Thoracic aorta (tissue), 2 donors: Measurements from ENCODE around the gene OR8B8. TPM values are rescaled to one million over a fixed set of nuclear protein-coding genes. Genes with fewer than 3 reads are reported as not detected.

ENCODE experiments used
- ATAC-seq: fragments of 150-250 bp; one replicate; pipeline ENCODE4 v1.8.0; 2017; ENCODE audit warnings: low read depth; ENCODE audit not compliant: insufficient number of reproducible peaks, low FRiP score
- DNase-seq: peaks from one replicate; pipeline ENCODE4 v3.0.0-alpha.2; 2020; ENCODE audit warnings: low spot score
- H3K27ac ChIP-seq, 2 donors: fragments of 200-600 bp; sonication (generic); 1 replicate in 1 of 2; 2 replicates in 1 of 2; pipeline ENCODE4 v1.5.1; 2016; ENCODE audit warnings: mild to moderate bottlenecking in 2 of 2, moderate library complexity in 2 of 2
- H3K27me3 ChIP-seq: fragments of 200-600 bp; sonication (generic); replicated peaks from 2 replicates; pipeline ENCODE4 v1.6.0; 2016; ENCODE audit warnings: mild to moderate bottlenecking; ENCODE audit not compliant: insufficient read depth
- H3K36me3 ChIP-seq: fragments of 200-600 bp; sonication (generic); one replicate; pipeline ENCODE4 v1.5.1; 2016
- H3K4me1 ChIP-seq, 2 donors: fragments of 200-600 bp; sonication (generic); 1 replicate in 1 of 2; 2 replicates in 1 of 2; pipeline versions ENCODE4 v1.5.1 to v1.6.0; 2016; ENCODE audit warnings: low read depth in 2 of 2, mild to moderate bottlenecking in 1 of 2; ENCODE audit not compliant: control insufficient read depth in 1 of 2
- H3K4me3 ChIP-seq: fragments of 200-600 bp; sonication (generic); 2 replicates; pipeline ENCODE4 v1.5.1; 2016; ENCODE audit warnings: mild to moderate bottlenecking
- H3K9me3 ChIP-seq: fragments of 200-600 bp; sonication (generic); 2 replicates; pipeline ENCODE4 v1.5.1; 2016
- CTCF ChIP-seq: fragments of 200-600 bp; sonication (generic); IDR thresholded peaks from one replicate; pipeline ENCODE4 v1.5.1; 2019; ENCODE audit warnings: antibody characterized with exemption
- total RNA-seq, 2 donors: library from RNA; depleted of rRNA; stranded (reverse); fragments of >200 nt; gene quantifications; one replicate each; pipeline versions ENCODE4 v1.1.0 to v1.2.3, GENCODE V29; 2016

OR8B8 gene
- total RNA-seq, 2 donors from 2014 or later, result not detected

- ATAC-seq (no peak), DNase-seq (no peak)
- TF ChIP-seq CTCF, result no peak
- Histone ChIP-seq H3K9me3 (no peaks in the 10 kb centered on the region), H3K4me3 (no peak overlapping the region), H3K36me3 (no peaks in the 10 kb centered on the region), H3K27me3 (no peaks in the 10 kb centered on the region), H3K27ac (no peak overlapping the region), H3K4me1 (no peaks in the 10 kb centered on the region)
These were observed 15.9 kb downstream of the OR8B8 start for GRCh38 chr11:124429599-124429998.

GRCh38 chr11:124424384-124424921, 21.0 kb downstream of the OR8B8 start, which contains the start of gene OR8B4:
Gene OR8B4, minus strand, starts transcription at chr11:124424871. Its CDS starts 0 bp downstream, at chr11:124424871.
- H3K9me3 ChIP-seq, result no peaks in the 10 kb centered on the region
- no peaks in the 10 kb centered on the region for H3K4me1 ChIP-seq
- ATAC-seq (no peak), DNase-seq (no peak)
- H3K27me3 ChIP-seq, result no peaks in the 10 kb centered on the region
- no peak within 1 kb of the TSS for H3K27ac ChIP-seq
- H3K4me3 ChIP-seq, result no peak within 1 kb of the TSS
- TF ChIP-seq CTCF, result no peak
- H3K36me3 ChIP-seq, result no peaks in the 10 kb centered on the region

GRCh38 chr11:124421043-124421442, 24.5 kb downstream of the OR8B8 start:
- TF ChIP-seq CTCF, result no peak
- no peaks in the 10 kb centered on the region for H3K36me3 ChIP-seq
- no peak for DNase-seq
- no peak for ATAC-seq
- no peak overlapping the region for H3K4me3 ChIP-seq
- no peaks in the 10 kb centered on the region for H3K27me3 ChIP-seq
- no peaks in the 10 kb centered on the region for H3K9me3 ChIP-seq
- H3K4me1 ChIP-seq, result no peaks in the 10 kb centered on the region
- H3K27ac ChIP-seq, result no peak overlapping the region

- no peaks in the 10 kb centered on the region for H3K9me3 ChIP-seq
- H3K4me1 ChIP-seq, result no peaks in the 10 kb centered on the region
- DNase-seq (no peak), ATAC-seq (no peak)
- H3K4me3 ChIP-seq, result no peak overlapping the region
- no peak overlapping the region for H3K27ac ChIP-seq
- TF ChIP-seq CTCF, result peak; percentile 52
- no peaks in the 10 kb centered on the region for H3K27me3 ChIP-seq
- no peaks in the 10 kb centered on the region for H3K36me3 ChIP-seq
These were observed 30.1 kb downstream of the OR8B8 start for GRCh38 chr11:124415356-124415923.

GRCh38 chr11:124409906-124410305, 35.6 kb downstream of the OR8B8 start:
- no peak for TF ChIP-seq CTCF
- Histone ChIP-seq H3K4me3 (no peak overlapping the region), H3K27me3 (no peaks in the 10 kb centered on the region), H3K9me3 (no peaks in the 10 kb centered on the region), H3K4me1 (no peaks in the 10 kb centered on the region), H3K27ac (no peak overlapping the region), H3K36me3 (no peaks in the 10 kb centered on the region)
- ATAC-seq, result no peak
- no peak for DNase-seq
